ENCODE data around the gene VSTM4. TPM values are rescaled to one million over a fixed set of nuclear protein-coding genes. Genes with fewer than 3 reads are reported as not detected.

The VSTM4 gene
- total and polyA plus RNA-seq, 8 donors, result 0.32 to 2.4 (median 0.57) TPM

GRCh38 chr10:49089557-49090188 lies 25.6 kb downstream of the VSTM4 start:
- Histone ChIP-seq H3K36me3 (no peaks in the 10 kb centered on the region), H3K9me3 (no peaks in the 10 kb centered on the region), H3K4me1 (no peaks in the 10 kb centered on the region), H3K27me3 (no peaks in the 10 kb centered on the region), H3K27ac (no peak overlapping the region), H3K4me3 (no peak overlapping the region)
- WGBS, 2 donors, result 57 to 65% methylated on average over 3 of the region's 3 CpGs
- DNase-seq, result no peak
- peak in 1 of 4 donors; percentile 26 for ATAC-seq
- intact Hi-C loops (cut with DNase I), result no loop called here
- no peak for FAIRE-seq
- no peak for TF ChIP-seq CTCF (IDR thresholded peaks at IDR 0.05)

GRCh38 chr10:49089152-49089551 lies 26.2 kb downstream of the VSTM4 start:
- ATAC-seq (no peak), DNase-seq (no peak), FAIRE-seq (no peak)
- no peaks in the 10 kb centered on the region for H3K9me3 ChIP-seq
- no peaks in the 10 kb centered on the region for H3K27me3 ChIP-seq
- no peak overlapping the region for H3K27ac ChIP-seq
- H3K36me3 ChIP-seq, result no peaks in the 10 kb centered on the region
- intact Hi-C loops (cut with DNase I), result no loop called here
- WGBS, 2 donors, result 68% methylated on average over 2 of the region's 2 CpGs
- no peak for TF ChIP-seq CTCF (IDR thresholded peaks at IDR 0.05)
- H3K4me3 ChIP-seq, result no peak overlapping the region
- H3K4me1 ChIP-seq, result no peaks in the 10 kb centered on the region

- DNase-seq (no peak), ATAC-seq (no peak), FAIRE-seq (no peak)
- no peaks in the 10 kb centered on the region for H3K36me3 ChIP-seq
- intact Hi-C loops (cut with DNase I), result no loop called here
- no peak overlapping the region for H3K4me3 ChIP-seq
- H3K4me1 ChIP-seq, result no peaks in the 10 kb centered on the region
- 59 to 66% methylated on average over 3 of the region's 3 CpGs for WGBS, 2 donors
- no peak overlapping the region for H3K27ac ChIP-seq
- no peaks in the 10 kb centered on the region for H3K27me3 ChIP-seq
- no peaks in the 10 kb centered on the region for H3K9me3 ChIP-seq
- TF ChIP-seq CTCF (IDR thresholded peaks at IDR 0.05), result no peak
Measured at GRCh38 chr10:49086889-49087288, 28.4 kb downstream of the VSTM4 start.

GRCh38 chr10:49083261-49083660 lies 32.1 kb downstream of the VSTM4 start:
- Histone ChIP-seq H3K4me1 (no peaks in the 10 kb centered on the region), H3K27me3 (no peaks in the 10 kb centered on the region), H3K9me3 (no peaks in the 10 kb centered on the region), H3K27ac (no peak overlapping the region), H3K36me3 (no peaks in the 10 kb centered on the region), H3K4me3 (no peak overlapping the region)
- FAIRE-seq (no peak), ATAC-seq (peak in 1 of 4 donors; percentile 22), DNase-seq (peak in 1 of 6 donors; percentile 22)
- intact Hi-C loops (cut with DNase I), result no loop called here
- TF ChIP-seq CTCF (IDR thresholded peaks at IDR 0.05), result no peak
- 80 to 81% methylated on average over 8 of the region's 8 CpGs for WGBS, 2 donors

GRCh38 chr10:49082766-49083165 lies 32.6 kb downstream of the VSTM4 start:
- peak in 1 of 6 donors; percentile 24 for DNase-seq
- H3K9me3 ChIP-seq, result no peaks in the 10 kb centered on the region
- H3K4me3 ChIP-seq, result no peak overlapping the region
- no peaks in the 10 kb centered on the region for H3K36me3 ChIP-seq
- FAIRE-seq, result no peak
- H3K27me3 ChIP-seq, result no peaks in the 10 kb centered on the region
- no peak for TF ChIP-seq CTCF (IDR thresholded peaks at IDR 0.05)
- no peak overlapping the region for H3K27ac ChIP-seq
- ATAC-seq, result no peak
- 85 to 90% methylated on average over 2 of the region's 2 CpGs for WGBS, 2 donors
- intact Hi-C loops (cut with DNase I), result no loop called here
- no peaks in the 10 kb centered on the region for H3K4me1 ChIP-seq
